Hematopoietic multipotent progenitor cell treated with erythropoietin and hydrocortisone succinate and interleukin-3 and kit ligand, for 15 days (in vitro differentiated cells): ENCODE results near the gene LEFTY1.
"Not testable (repeated sequence)": the region's sequence is repeated elsewhere in the genome, so short reads cannot be mapped to it uniquely, and the experiment has no call there.

Experiments used
- DNase-seq: peaks from one replicate; pipeline ENCODE4 v3.0.0-alpha.2; 2015; ENCODE audit warnings: low spot score

The LEFTY1 gene

GRCh38 chr1:225847610-225848009 is 41.3 kb downstream of the LEFTY1 start:
- DNase-seq, result no peak

- no peak for DNase-seq
Measured at GRCh38 chr1:225846331-225847310, 42.3 kb downstream of the LEFTY1 start.

- DNase-seq, result peak; percentile 49
Measured at GRCh38 chr1:225845571-225846259, 43.2 kb downstream of the LEFTY1 start.

- no peak for DNase-seq
Measured at GRCh38 chr1:225845097-225845496, 43.8 kb downstream of the LEFTY1 start.

- DNase-seq, result no peak
Measured at GRCh38 chr1:225844236-225845061, 44.5 kb downstream of the LEFTY1 start.

GRCh38 chr1:225843426-225843795 is 45.5 kb downstream of the LEFTY1 start:
- DNase-seq, result no peak

GRCh38 chr1:225842788-225843425 is 46.0 kb downstream of the LEFTY1 start:
- DNase-seq, result no peak

- DNase-seq, result no peak
Measured at GRCh38 chr1:225842074-225842473, 46.9 kb downstream of the LEFTY1 start.

GRCh38 chr1:225840713-225841112 is 48.2 kb downstream of the LEFTY1 start:
- no peak for DNase-seq

GRCh38 chr1:225840223-225840610 is 48.7 kb downstream of the LEFTY1 start:
- no peak for DNase-seq

- DNase-seq, result no peak
Measured at GRCh38 chr1:225838793-225839192, 50.2 kb downstream of the LEFTY1 start.

GRCh38 chr1:225836296-225836695 is 52.6 kb downstream of the LEFTY1 start:
- not testable (repeated sequence) for DNase-seq
